Fibroblast of the conjunctiva (primary cell): ENCODE data around the gene FRMD1.

ENCODE experiments used
- DNase-seq: peaks from one replicate; pipeline ENCODE4 v3.0.0-alpha.2; 2010; ENCODE audit warnings: low read depth

Gene FRMD1

GRCh38 chr6:168026925-168027324 is 52.1 kb downstream of the FRMD1 start:
- no peak for DNase-seq

GRCh38 chr6:168025831-168026710 is 52.9 kb downstream of the FRMD1 start:
- no peak for DNase-seq

- DNase-seq: no peak
Measured at GRCh38 chr6:168024951-168025510, 54.0 kb downstream of the FRMD1 start.

GRCh38 chr6:168022488-168023321 is 56.3 kb downstream of the FRMD1 start:
- no peak for DNase-seq

- DNase-seq: no peak
Measured at GRCh38 chr6:168021581-168021980, 57.4 kb downstream of the FRMD1 start.

DNA sequence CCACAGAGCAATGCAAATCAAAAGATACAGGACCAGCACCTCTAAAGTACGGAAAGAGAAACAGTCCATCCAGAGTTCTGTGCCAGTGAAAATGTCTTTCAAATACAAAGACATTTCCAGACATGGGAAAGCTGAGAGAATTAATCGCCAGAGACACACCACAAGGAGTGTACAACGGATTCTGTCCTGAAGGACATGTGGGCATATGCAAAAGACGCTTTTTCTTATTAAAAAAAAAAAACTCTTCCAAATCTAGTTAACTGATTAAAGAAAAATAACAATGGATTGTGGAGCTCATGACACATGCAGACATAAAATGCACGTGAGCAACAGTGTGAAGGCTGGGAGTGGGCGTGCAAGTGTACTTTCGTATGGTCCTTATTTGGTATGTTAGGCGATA is 58.8 kb downstream of the FRMD1 start:
- DNase-seq: no peak

GRCh38 chr6:168018664-168019063 is 60.3 kb downstream of the FRMD1 start:
- no peak for DNase-seq

DNA sequence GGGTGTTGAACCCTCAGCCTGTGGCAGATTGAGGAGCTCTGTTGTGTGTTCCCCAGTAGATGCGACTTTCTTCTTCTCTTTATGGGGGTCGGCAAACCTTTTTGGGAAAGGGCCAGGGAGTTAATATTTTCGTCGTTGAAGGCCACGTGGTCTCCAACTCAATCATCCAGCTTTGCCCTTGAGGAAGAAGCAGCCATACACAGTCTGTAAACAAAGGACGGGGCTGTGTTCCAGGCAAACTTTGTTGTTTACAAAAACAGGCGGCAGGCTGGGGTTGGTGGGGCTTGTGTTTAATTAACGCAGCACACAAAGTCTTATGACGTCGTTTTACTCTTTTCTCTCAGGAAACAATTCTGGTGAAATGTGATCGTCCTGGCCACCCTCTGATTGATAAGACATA is 61.4 kb downstream of the FRMD1 start:
- DNase-seq: no peak

GRCh38 chr6:168016721-168017525 is 62.1 kb downstream of the FRMD1 start:
- no peak for DNase-seq

DNA sequence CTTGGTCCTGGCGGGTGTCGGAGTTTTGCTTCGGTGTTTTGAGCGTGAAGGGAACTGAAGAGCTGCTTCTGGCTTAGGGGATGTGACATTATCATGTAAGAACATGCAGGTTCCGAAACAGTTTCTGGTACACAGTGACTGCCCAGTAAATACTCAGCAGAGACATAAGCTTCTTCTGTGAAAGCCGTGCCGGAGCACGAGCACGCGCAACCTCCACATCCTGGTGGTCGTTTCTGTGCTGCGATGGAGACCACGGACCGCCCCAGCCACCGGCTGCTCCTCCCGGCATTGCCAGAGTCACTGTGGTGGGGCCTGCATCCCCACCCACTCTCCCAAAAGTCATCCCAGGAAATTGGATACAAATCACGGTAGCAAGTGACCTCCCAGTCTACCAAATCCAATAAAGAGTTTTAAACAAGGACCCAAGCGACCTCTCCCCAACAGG is 62.8 kb downstream of the FRMD1 start:
- DNase-seq: no peak

GRCh38 chr6:168015482-168016175 is 63.4 kb downstream of the FRMD1 start:
- no peak for DNase-seq

GRCh38 chr6:168015009-168015408 is 64.0 kb downstream of the FRMD1 start:
- DNase-seq: no peak

DNA sequence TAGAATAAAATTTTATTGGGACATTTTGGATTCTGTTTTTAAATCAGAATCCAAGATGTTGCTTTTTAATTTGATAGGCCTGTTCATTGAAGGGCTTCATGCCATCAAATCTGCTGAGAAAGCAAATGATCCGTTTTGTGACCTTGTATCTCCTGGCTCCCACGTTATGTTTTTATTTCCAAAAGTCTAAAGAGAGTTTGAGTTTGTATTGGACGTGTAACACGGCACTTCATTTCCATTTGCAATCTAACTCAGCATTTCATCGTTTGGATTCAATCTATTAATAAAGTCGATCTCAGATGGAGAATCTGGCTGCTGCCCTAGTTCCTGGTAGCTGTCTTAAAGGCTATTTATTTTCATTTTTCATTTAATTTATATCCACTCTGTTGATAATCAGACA is 64.6 kb downstream of the FRMD1 start:
- DNase-seq: no peak

GRCh38 chr6:168013250-168013915 is 65.6 kb downstream of the FRMD1 start:
- DNase-seq: no peak

GRCh38 chr6:168012431-168013249 is 66.4 kb downstream of the FRMD1 start:
- DNase-seq: no peak

DNA sequence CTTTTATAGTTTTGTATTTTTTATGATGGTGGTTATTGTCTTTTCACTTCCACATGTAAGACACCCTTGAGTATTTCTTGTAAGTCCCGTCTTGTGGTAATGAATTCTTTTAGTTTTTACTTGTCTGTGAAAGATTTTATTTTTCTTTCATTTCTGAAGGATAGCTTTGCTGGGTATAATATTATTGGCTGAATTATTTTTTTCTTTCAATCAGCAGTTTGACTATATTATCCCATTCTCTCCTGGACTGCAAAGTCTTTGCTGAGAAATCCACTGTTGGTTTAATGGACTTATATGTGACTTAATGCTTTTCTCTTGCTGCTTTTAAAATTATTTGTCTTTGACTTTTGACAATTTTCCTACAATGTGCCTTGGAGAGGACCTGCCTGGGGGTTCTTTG is 67.7 kb downstream of the FRMD1 start:
- no peak for DNase-seq

GRCh38 chr6:168009331-168009730 is 69.7 kb downstream of the FRMD1 start:
- no peak for DNase-seq

GRCh38 chr6:168007592-168008338 is 71.2 kb downstream of the FRMD1 start:
- peak; percentile 91 for DNase-seq

DNA sequence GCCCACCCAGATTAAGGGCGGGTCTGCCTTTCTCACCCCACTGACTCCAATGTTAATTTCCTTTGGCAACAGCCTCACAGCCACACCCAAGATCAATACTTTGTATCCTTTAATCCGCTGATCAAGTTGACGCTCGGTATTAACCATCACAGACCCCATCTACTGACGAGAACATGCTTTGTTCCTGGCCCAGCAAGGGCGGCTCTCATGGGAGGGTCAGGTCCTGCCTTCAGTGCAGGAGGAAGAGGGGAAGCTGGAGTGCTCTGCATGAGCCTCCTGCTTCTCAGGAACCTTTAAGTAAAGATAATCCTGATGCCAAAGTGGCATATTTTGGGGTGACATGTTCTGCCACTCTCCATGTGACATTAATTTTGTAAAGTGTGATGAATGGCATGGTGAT is 73.2 kb downstream of the FRMD1 start:
- no peak for DNase-seq
